Activated CD8-positive, alpha-beta T cell treated with anti-CD3 and anti-CD28 coated beads for 36 hours (primary cell): Measurements from ENCODE around the gene ASTL. TPM values are rescaled to one million over a fixed set of nuclear protein-coding genes. Genes with fewer than 3 reads are reported as not detected.
"Not testable (repeated sequence)": the region's sequence is repeated elsewhere in the genome, so short reads cannot be mapped to it uniquely, and the experiment has no call there.

Experiments used
- ATAC-seq: fragments of 200-7000 bp; cut with Tn5 transposase; one replicate; pipeline ENCODE4 v1.10.0; 2021; ENCODE audit warnings: mild to moderate bottlenecking, moderate library complexity
- CTCF ChIA-PET: fragments of 350-600 bp; sonication (Branson Sonifier 250); formaldehyde crosslinking; loops from one replicate; lab custom pipeline; 2021; ENCODE audit warnings: antibody characterized with exemption; lab: Charles Lee
- POLR2A ChIA-PET: fragments of 350-600 bp; sonication (Branson Sonifier 250); formaldehyde crosslinking; loops from one replicate; lab custom pipeline; 2021; ENCODE audit warnings: antibody characterized with exemption; lab: Charles Lee
- DNase-seq: peaks from one replicate; pipeline ENCODE4 v3.0.0-alpha.2; 2020
- H3K27ac Mint-ChIP-seq: one replicate; pipeline ENCODE4 v1.8.0; 2021; ENCODE audit warnings: mild to moderate bottlenecking, mixed read lengths
- H3K27me3 Mint-ChIP-seq: one replicate; pipeline ENCODE4 v1.8.0; 2021; ENCODE audit warnings: mixed read lengths
- H3K36me3 Mint-ChIP-seq: one replicate; pipeline ENCODE4 v1.8.0; 2021; ENCODE audit warnings: low read depth, mixed read lengths
- H3K4me1 Mint-ChIP-seq: one replicate; pipeline ENCODE4 v1.8.0; 2021; ENCODE audit warnings: low read depth, mixed read lengths
- H3K4me3 Mint-ChIP-seq: one replicate; pipeline ENCODE4 v1.8.0; 2021; ENCODE audit warnings: mild to moderate bottlenecking, moderate library complexity, mixed read lengths
- H3K9me3 Mint-ChIP-seq: one replicate; pipeline ENCODE4 v1.8.0; 2021; ENCODE audit warnings: mixed read lengths
- intact Hi-C: fragments of 100-400 bp; cut with micrococcal nuclease; formaldehyde crosslinking; loops from one replicate; pipeline ENCODE4 v1.10.0; 2022
- total RNA-seq, 2 experiments: library from RNA; stranded (reverse); gene quantifications; one replicate each; pipeline ENCODE4 v1.2.3, GENCODE V29; 2021
- TF ChIP-seq, protein P1 (sequence below): fragments of 200-600 bp; IDR thresholded peaks from one replicate; pipeline ENCODE4 v1.8.0; 2022; ENCODE audit warnings: antibody characterized with exemption, mild to moderate bottlenecking

ASTL gene
- total RNA-seq, 2 experiments from 2014 or later = 1.8 to 2.7 TPM

DNA sequence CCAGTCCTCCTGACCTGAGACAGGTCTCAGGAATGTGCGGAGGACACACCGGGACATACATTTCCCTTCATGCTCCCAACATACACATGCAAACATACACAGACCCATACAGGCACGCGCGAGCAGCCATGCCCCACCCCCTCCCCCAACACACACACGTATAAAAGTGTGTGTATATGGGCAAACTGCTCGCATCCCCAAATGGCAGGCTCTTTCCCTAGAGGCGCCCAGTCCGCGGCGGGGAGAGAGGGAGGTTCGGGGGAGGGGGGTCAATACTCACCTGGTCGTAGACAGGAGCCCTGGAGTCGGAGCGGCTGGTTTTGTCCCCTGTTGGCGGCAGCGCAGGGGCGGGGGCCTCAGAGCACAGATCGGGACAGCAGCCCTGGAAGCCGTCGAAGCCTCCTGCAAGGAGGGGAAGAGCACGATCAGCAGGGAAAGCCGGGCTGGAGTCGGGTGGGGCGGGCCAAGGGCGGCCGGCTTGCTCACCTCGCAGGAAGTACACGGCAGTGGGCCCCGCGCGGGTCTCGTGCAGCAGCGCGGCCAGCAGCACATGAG is 6.3 kb upstream of the ASTL start:
- peaks cover 47% of the 10 kb centered on the region for H3K4me1 Mint-ChIP-seq
- H3K36me3 Mint-ChIP-seq = peaks cover 34% of the 10 kb centered on the region
- ATAC-seq = no peak

DNA sequence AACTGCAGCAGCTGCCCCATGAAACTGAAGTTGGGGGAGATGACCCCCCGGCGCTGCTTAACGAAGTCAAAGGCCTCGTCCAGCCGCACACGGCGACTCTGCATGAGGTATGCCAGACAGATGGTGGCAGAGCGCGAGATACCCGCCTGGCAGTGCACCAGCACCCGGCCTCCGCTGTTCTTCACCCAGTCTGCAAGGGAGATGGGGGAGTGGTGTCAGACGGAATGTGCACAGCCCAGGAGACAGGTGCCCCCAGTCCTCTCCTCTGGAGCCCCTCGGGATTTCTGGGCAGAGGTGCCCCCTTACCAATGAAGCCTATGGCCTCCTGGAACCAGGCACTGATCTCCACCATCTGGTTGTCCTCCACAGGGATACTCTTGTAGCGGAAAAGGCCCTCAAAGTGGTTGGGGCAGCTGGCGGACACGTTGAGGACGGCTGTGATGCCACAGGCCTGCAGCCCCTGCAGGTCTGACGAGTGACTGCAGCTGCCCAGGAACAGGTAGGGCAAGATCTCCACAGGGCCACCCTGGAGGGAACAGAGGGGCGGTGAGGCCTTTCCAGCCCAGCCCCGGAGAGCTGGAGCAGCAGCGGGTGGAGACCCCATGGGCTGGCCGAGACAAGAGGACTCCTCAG is 5.7 kb upstream of the ASTL start:
- Mint-ChIP-seq H3K36me3 (peaks cover 34% of the 10 kb centered on the region), H3K4me1 (peaks cover 46% of the 10 kb centered on the region), H3K27ac (peak overlapping the region; percentile 94), H3K9me3 (no peaks in the 10 kb centered on the region), H3K4me3 (peak overlapping the region; percentile 98), H3K27me3 (no peaks in the 10 kb centered on the region)
- ChIA-PET POLR2A (interaction anchor here (0.8 to 14.8 kb wide), 11 partner anchors 12 to 152 kb away, joined by 3 to 690 read pairs (median 13); partner anchors contain the start of genes ADRA2B, ANKRD36C, CIAO1 and STARD7), CTCF (interaction anchor here (1.5 to 14.1 kb wide), 7 partner anchors 15 to 152 kb away, joined by 3 to 540 read pairs (median 9); partner anchors contain the start of genes ADRA2B and ANKRD36C)
- no peak for ATAC-seq
- TF ChIP-seq, protein P1, sequence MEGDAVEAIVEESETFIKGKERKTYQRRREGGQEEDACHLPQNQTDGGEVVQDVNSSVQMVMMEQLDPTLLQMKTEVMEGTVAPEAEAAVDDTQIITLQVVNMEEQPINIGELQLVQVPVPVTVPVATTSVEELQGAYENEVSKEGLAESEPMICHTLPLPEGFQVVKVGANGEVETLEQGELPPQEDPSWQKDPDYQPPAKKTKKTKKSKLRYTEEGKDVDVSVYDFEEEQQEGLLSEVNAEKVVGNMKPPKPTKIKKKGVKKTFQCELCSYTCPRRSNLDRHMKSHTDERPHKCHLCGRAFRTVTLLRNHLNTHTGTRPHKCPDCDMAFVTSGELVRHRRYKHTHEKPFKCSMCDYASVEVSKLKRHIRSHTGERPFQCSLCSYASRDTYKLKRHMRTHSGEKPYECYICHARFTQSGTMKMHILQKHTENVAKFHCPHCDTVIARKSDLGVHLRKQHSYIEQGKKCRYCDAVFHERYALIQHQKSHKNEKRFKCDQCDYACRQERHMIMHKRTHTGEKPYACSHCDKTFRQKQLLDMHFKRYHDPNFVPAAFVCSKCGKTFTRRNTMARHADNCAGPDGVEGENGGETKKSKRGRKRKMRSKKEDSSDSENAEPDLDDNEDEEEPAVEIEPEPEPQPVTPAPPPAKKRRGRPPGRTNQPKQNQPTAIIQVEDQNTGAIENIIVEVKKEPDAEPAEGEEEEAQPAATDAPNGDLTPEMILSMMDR = peak; percentile 48
- peak; percentile 50 for DNase-seq
- intact Hi-C loops = loop anchor here (10.0 kb wide), 2 partner anchors 181 to 391 kb away; partner anchors contain the start of genes ARID5A and ITPRIPL1

More for the DNA sequence above, 6.3 kb upstream of the ASTL start:
- H3K27me3 Mint-ChIP-seq = no peaks in the 10 kb centered on the region
- ChIA-PET CTCF (interaction anchor here (1.5 to 14.1 kb wide), 6 partner anchors 18 to 152 kb away, joined by 3 to 540 read pairs (median 8); partner anchors contain the start of gene ANKRD36C), POLR2A (interaction anchor here (0.6 to 14.8 kb wide), 10 partner anchors 8 to 570 kb away, joined by 3 to 690 read pairs (median 15); partner anchors contain the start of genes ANKRD36C, CIAO1 and STARD7)
- intact Hi-C loops = loop anchor here (10.0 kb wide), 2 partner anchors 180 to 390 kb away; partner anchors contain the start of genes ARID5A and ITPRIPL1
- peak overlapping the region; percentile 98 for H3K4me3 Mint-ChIP-seq
- no peaks in the 10 kb centered on the region for H3K9me3 Mint-ChIP-seq
- H3K27ac Mint-ChIP-seq = peak overlapping the region; percentile 94
- DNase-seq = peak; percentile 54
- TF ChIP-seq, protein P1 = no peak

DNA sequence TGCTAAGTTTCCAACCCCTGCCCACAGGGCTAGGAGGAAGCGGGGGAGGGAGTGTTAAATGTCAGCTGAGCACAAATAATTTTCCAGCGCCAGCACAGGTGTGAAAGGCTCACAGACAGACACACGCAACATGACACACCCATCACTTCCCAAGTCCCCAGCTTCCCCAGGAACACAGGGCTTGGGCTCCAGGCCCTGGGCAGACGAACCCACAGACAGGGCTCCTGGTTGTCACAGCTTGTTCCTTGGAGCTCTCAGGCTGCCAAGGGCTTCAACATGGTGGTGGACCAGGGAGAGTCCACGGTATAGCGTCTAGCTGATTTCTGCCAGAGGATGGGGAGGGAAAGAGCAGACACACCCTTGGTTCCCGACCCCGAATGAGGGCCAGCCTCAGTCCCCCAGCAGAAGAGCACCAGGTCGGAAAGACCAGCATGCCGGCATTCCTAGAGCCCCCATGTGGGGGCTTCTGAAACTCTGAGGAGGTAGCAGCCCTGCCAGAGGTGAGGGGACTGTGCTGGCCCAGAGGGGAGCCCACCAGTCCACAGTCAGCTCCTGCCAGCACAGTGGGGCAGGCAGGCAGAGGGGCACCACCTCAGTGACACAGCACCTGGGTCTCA is 5.0 kb upstream of the ASTL start:
- POLR2A ChIA-PET = interaction anchor here (0.6 to 14.8 kb wide), 15 partner anchors 11 to 193 kb away, joined by 3 to 690 read pairs (median 9); partner anchors contain the start of genes ADRA2B, ANKRD36C, CIAO1 and NCAPH
- no peak for ATAC-seq
- peak; percentile 76 for DNase-seq
- Mint-ChIP-seq H3K36me3 (peaks cover 34% of the 10 kb centered on the region), H3K27me3 (no peaks in the 10 kb centered on the region), H3K4me3 (peak overlapping the region; percentile 98), H3K9me3 (no peaks in the 10 kb centered on the region), H3K27ac (peak overlapping the region; percentile 94), H3K4me1 (peaks cover 45% of the 10 kb centered on the region)
- CTCF ChIA-PET = interaction anchor here (1.0 to 14.1 kb wide), 10 partner anchors 14 to 151 kb away, joined by 3 to 540 read pairs (median 8); partner anchors contain the start of genes ADRA2B and ANKRD36C
- intact Hi-C loops = loop anchor here (10.0 kb wide), 2 partner anchors 181 to 391 kb away; partner anchors contain the start of genes ARID5A and ITPRIPL1
- TF ChIP-seq, protein P1 = no peak

DNA sequence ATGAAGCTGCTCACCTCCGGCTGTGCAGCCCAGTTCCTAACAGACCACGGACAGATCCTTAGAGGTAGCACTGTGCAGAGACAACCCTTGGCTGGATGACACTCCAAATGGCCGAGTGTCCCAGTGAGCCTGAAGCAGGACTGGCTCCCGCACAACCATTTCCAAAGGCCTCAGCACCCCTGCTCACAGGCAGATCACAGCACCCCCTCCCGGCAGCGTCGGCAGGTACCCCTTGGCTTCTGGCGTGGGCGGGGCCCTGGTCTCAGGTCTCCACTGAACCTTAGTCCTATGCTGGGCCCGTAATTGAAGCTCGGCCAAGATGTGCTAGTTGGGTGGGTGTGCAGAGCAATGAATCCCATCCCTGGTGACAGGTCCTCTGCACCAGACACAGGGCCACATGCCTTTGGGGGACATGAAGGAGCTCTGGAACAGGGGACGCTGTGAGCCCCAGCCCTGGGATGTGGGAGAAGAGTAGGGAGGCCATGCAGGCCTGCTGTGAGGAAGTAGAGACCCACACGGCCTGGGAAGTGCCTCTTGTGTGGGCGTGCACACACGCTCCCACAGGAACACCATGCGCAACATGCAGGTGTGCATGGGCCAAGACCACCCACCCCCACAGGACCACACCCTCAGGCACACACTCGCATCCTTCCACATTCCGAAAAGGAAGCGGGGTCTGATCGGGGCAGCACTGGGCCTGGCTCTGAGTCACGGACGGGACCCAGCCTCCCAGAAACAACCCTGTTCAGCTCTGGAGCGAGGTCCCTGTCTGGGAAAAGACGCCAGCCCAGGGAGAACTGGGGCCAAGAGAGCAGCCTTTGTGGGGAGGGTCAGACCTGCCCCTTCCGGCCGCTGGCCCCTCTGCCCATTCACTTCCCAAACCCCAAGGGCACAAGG is 4.2 kb upstream of the ASTL start:
- CTCF ChIA-PET = interaction anchor here (0.6 to 14.1 kb wide), 22 partner anchors 8 to 150 kb away, joined by 3 to 540 read pairs (median 5); partner anchors contain the start of genes ADRA2B and ANKRD36C
- peak; percentile 21 for ATAC-seq
- intact Hi-C loops = loop anchor here (10.0 kb wide), 2 partner anchors 182 to 392 kb away; partner anchors contain the start of genes ARID5A and ITPRIPL1
- POLR2A ChIA-PET = interaction anchor here (0.6 to 14.8 kb wide), 17 partner anchors 10 to 194 kb away, joined by 3 to 690 read pairs (median 6); partner anchors contain the start of genes ADRA2B, CIAO1, NCAPH and STARD7
- TF ChIP-seq, protein P1 = peak; percentile 71
- H3K27ac Mint-ChIP-seq = peak overlapping the region; percentile 94
- H3K36me3 Mint-ChIP-seq = peaks cover 34% of the 10 kb centered on the region
- no peaks in the 10 kb centered on the region for H3K27me3 Mint-ChIP-seq
- peak; percentile 95 for DNase-seq
- H3K4me1 Mint-ChIP-seq = peaks cover 40% of the 10 kb centered on the region
- peak overlapping the region; percentile 98 for H3K4me3 Mint-ChIP-seq
- no peaks in the 10 kb centered on the region for H3K9me3 Mint-ChIP-seq

DNA sequence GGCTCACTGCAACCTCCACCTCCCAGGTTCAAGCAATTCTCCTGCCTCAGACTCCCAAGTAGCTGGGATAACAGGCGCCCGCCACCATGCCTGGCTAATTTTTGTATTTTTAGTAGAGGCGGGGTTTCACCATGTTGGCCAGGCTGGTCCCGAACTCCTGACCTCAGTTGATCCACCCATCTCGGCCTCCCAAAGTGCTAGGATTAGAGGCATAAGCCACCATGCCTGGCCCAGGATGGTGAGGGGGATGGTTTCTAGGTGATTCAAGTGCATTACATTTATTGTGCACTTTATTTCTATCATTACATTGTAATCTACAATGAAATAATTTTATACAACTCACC is 3.3 kb upstream of the ASTL start:
- not testable (repeated sequence) for H3K27me3 Mint-ChIP-seq, ATAC-seq, DNase-seq, H3K9me3 Mint-ChIP-seq
- Mint-ChIP-seq H3K27ac (peak overlapping the region; percentile 94), H3K36me3 (peaks cover 34% of the 10 kb centered on the region), H3K4me3 (peak overlapping the region; percentile 98), H3K4me1 (peaks cover 31% of the 10 kb centered on the region)
- ChIA-PET CTCF (interaction anchor here (0.7 to 14.1 kb wide), 14 partner anchors 10 to 149 kb away, joined by 3 to 540 read pairs (median 8); partner anchors contain the start of genes ADRA2B and ANKRD36C), POLR2A (interaction anchor here (1.1 to 14.8 kb wide), 8 partner anchors 10 to 126 kb away, joined by 3 to 690 read pairs (median 22); partner anchors contain the start of genes CIAO1 and STARD7)
- intact Hi-C loops = loop anchor here (10.0 kb wide), 2 partner anchors 183 to 393 kb away; partner anchors contain the start of genes ARID5A and ITPRIPL1
